Glutamatergic neuron (in vitro differentiated cells): ENCODE data around the gene ITCH. TPM values are rescaled to one million over a fixed set of nuclear protein-coding genes. Genes with fewer than 3 reads are reported as not detected.

Experiments used
- DNase-seq: peaks from one replicate; pipeline ENCODE4 v3.0.0; 2022
- H3K27ac Mint-ChIP-seq: one replicate; pipeline ENCODE4 v1.8.0; 2020; ENCODE audit warnings: mild to moderate bottlenecking, mixed read lengths, inconsistent platforms; ENCODE audit not compliant: unreplicated experiment
- H3K27me3 Mint-ChIP-seq: one replicate; pipeline ENCODE4 v1.8.0; 2020; ENCODE audit warnings: mild to moderate bottlenecking, moderate library complexity, mixed read lengths, inconsistent platforms; ENCODE audit not compliant: unreplicated experiment
- H3K36me3 Mint-ChIP-seq: one replicate; pipeline ENCODE4 v1.8.0; 2020; ENCODE audit warnings: mild to moderate bottlenecking, mixed read lengths, inconsistent platforms; ENCODE audit not compliant: unreplicated experiment
- H3K4me1 Mint-ChIP-seq: one replicate; pipeline ENCODE4 v1.8.0; 2020; ENCODE audit warnings: mild to moderate bottlenecking, low read depth, mixed read lengths, inconsistent platforms; ENCODE audit not compliant: unreplicated experiment
- H3K4me3 Mint-ChIP-seq: one replicate; pipeline ENCODE4 v1.8.0; 2020; ENCODE audit warnings: mild to moderate bottlenecking, mixed read lengths, inconsistent platforms; ENCODE audit not compliant: unreplicated experiment
- H3K9me3 Mint-ChIP-seq: one replicate; pipeline ENCODE4 v1.8.0; 2020; ENCODE audit warnings: mild to moderate bottlenecking, moderate library complexity, mixed read lengths, inconsistent platforms; ENCODE audit not compliant: unreplicated experiment
- total RNA-seq: library from RNA; stranded (reverse); fragmentation: NEBNext Ultra II Directional; extraction: Animal tissue kit (Norgen Biotek cat#: 25700); gene quantifications from one replicate; pipeline ENCODE4 v1.2.1, GENCODE V29; 2021; ENCODE audit not compliant: unreplicated experiment
- TF ChIP-seq, protein P1 (sequence below): fragments of 200-600 bp; sonication (generic); IDR thresholded peaks from one replicate; pipeline ENCODE4 v1.5.0; 2021; ENCODE audit not compliant: partially characterized antibody, unreplicated experiment

The ITCH gene
- total RNA-seq, 1 donor from 2014 or later: 59.4 TPM

DNA sequence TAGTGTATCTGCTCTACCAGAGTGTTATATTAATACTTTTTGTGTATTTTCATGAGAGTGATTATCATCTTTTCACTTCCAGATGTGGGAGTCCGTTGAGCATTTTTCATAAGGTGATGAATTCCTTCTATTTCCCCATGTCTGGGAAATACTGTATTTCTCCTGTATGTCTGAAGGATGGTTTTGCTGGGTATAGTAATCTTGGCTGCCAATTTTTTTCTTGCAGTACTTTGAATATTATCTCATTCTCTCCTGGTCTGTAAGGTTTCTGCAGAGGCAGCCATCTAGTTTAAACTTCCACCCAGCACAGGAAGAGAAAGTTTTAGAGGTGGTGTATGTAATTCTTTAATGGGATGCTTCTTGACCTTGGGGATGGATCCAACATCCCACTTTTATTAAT, 137.8 kb downstream of the ITCH start:
- peaks cover 1% of the 10 kb centered on the region for H3K27me3 Mint-ChIP-seq
- no peak for DNase-seq
- TF ChIP-seq, protein P1, sequence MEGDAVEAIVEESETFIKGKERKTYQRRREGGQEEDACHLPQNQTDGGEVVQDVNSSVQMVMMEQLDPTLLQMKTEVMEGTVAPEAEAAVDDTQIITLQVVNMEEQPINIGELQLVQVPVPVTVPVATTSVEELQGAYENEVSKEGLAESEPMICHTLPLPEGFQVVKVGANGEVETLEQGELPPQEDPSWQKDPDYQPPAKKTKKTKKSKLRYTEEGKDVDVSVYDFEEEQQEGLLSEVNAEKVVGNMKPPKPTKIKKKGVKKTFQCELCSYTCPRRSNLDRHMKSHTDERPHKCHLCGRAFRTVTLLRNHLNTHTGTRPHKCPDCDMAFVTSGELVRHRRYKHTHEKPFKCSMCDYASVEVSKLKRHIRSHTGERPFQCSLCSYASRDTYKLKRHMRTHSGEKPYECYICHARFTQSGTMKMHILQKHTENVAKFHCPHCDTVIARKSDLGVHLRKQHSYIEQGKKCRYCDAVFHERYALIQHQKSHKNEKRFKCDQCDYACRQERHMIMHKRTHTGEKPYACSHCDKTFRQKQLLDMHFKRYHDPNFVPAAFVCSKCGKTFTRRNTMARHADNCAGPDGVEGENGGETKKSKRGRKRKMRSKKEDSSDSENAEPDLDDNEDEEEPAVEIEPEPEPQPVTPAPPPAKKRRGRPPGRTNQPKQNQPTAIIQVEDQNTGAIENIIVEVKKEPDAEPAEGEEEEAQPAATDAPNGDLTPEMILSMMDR: no peak
- H3K27ac Mint-ChIP-seq: no peak overlapping the region
- peaks cover 7% of the 10 kb centered on the region for H3K9me3 Mint-ChIP-seq
- H3K36me3 Mint-ChIP-seq: peaks cover 23% of the 10 kb centered on the region
- H3K4me3 Mint-ChIP-seq: no peak overlapping the region
- no peaks in the 10 kb centered on the region for H3K4me1 Mint-ChIP-seq

DNA sequence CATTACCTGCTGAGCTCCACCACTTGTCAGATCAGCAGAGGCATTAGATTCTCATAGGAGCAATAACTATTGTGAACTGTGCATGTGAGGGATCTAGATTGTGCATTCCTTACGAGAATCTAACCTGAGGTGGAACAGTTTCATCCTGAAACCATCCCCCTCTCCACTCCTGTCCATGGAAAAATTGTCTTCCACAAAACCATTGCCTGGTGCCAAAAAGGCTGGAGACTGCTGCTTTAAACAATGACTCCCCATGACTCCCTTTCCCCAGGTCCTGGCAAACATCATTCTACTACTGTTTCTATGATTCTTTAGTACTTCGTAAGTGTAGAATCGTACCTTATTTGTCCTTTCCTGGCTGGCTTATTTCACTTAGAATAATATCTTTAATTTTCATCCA, 143.4 kb downstream of the ITCH start:
- no peaks in the 10 kb centered on the region for H3K27me3 Mint-ChIP-seq
- no peak overlapping the region for H3K27ac Mint-ChIP-seq
- H3K36me3 Mint-ChIP-seq: no peaks in the 10 kb centered on the region
- peaks cover 2% of the 10 kb centered on the region for H3K9me3 Mint-ChIP-seq
- no peak overlapping the region for H3K4me3 Mint-ChIP-seq
- H3K4me1 Mint-ChIP-seq: no peaks in the 10 kb centered on the region
- TF ChIP-seq, protein P1: no peak
- DNase-seq: no peak

DNA sequence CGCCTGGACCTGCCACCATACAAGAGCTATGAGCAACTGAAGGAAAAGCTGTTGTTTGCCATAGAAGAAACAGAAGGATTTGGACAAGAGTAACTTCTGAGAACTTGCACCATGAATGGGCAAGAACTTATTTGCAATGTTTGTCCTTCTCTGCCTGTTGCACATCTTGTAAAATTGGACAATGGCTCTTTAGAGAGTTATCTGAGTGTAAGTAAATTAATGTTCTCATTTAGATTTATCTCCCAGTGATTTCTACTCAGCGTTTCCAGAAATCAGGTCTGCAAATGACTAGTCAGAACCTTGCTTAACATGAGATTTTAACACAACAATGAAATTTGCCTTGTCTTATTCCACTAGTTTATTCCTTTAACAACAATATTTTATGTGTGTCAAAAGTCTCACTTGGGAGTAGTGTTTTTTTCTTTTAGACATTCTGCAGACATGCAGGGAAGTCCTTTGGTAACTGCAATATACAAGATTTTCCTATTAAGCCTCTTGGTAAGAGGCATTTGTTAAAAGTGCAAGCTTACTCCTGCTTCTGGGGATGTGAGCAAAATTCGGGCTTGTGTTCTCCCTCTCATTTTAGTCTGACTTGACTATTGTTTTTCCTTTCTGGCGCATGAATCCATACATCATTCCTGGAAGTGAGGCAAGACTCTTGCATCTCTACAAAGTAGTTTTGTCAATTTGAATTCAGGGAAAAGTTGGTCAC, 144.8 kb downstream of the ITCH start:
- H3K4me3 Mint-ChIP-seq: no peak overlapping the region
- no peaks in the 10 kb centered on the region for H3K36me3 Mint-ChIP-seq
- no peaks in the 10 kb centered on the region for H3K27me3 Mint-ChIP-seq
- H3K27ac Mint-ChIP-seq: no peak overlapping the region
- DNase-seq: no peak
- no peaks in the 10 kb centered on the region for H3K4me1 Mint-ChIP-seq
- peaks cover 2% of the 10 kb centered on the region for H3K9me3 Mint-ChIP-seq
- TF ChIP-seq, protein P1: no peak

DNA sequence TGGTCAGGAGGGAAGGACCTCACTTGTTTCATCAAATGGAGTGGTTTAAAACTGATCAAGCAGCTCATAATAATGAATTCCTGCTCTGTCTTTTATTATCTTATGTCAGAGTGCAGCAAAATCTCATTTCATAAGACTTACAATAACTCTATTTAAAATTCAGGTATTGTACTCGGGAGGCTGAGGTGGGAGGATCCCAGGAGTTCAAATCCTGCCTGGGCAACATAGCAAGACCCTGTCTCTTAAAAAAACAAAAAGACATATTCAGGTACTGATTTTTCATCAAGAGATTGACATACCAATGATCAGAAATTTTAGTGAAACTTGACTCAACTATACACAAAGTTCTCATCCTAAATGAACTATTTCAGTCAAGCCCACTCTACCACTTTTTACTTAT, 147.5 kb downstream of the ITCH start:
- TF ChIP-seq, protein P1: no peak
- H3K9me3 Mint-ChIP-seq: peaks cover 5% of the 10 kb centered on the region
- no peak overlapping the region for H3K27ac Mint-ChIP-seq
- H3K27me3 Mint-ChIP-seq: no peaks in the 10 kb centered on the region
- DNase-seq: no peak
- peaks cover 11% of the 10 kb centered on the region for H3K4me1 Mint-ChIP-seq
- H3K36me3 Mint-ChIP-seq: no peaks in the 10 kb centered on the region
- no peak overlapping the region for H3K4me3 Mint-ChIP-seq

DNA sequence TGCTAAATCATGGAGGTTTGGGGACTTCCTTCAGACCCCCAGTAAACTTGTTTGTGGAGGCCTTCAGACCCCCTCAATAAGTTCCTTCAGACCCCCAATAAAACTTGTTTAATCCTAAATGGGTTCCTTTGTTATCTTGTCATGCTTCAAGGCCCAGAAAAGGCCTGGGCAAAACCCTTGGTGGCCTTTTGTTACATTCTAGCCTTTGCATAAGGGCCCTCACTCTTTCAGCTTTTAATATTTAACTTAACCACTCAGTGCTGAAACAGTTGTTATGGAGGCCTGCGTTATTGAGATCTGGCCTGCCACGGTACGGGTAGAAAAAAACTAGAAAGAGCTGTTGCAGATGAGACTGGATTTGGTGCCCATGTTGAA, 148.8 kb downstream of the ITCH start:
- H3K27ac Mint-ChIP-seq: no peak overlapping the region
- H3K9me3 Mint-ChIP-seq: peaks cover 14% of the 10 kb centered on the region
- peaks cover 11% of the 10 kb centered on the region for H3K4me1 Mint-ChIP-seq
- H3K36me3 Mint-ChIP-seq: no peaks in the 10 kb centered on the region
- H3K4me3 Mint-ChIP-seq: no peak overlapping the region
- DNase-seq: no peak
- TF ChIP-seq, protein P1: no peak
- H3K27me3 Mint-ChIP-seq: peaks cover 7% of the 10 kb centered on the region
